ENCODE measurements around the gene CEP85L. TPM values are rescaled to one million over a fixed set of nuclear protein-coding genes. Genes with fewer than 3 reads are reported as not detected.

The CEP85L gene
- total and polyA plus RNA-seq, 2 of the 13 experiments (the other 11 are each of a cell fraction or from before 2014, with no cell fraction given), result 0.44 to 1.7 TPM

DNA sequence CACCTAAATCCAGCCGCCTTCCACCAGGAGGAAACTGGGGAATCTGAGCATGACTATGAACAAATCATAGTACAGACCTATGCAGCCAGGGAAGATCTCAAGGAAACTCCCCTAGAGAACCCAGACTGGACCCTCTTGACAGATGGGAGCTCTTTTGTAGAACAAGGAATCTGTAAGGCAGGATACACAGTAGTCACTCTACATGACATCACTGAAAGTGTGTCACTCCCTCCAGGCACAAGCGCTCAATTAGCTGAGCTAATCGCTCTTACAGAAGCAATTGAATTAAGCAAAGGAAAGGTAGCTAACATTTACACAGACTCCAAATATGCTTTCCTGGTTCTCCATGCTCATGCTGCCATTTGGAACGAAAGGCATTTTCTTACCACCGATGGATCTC, 66.5 kb downstream of the CEP85L start:
- BruUV-seq (replicated peaks), result no TSS peak
- no peaks in the 10 kb centered on the region for H3K9me3 ChIP-seq (ENCODE audit: low read length)
- ATAC-seq (no peak), DNase-seq (ENCODE audit: low spot score) (no peak), FAIRE-seq (no peak)
- no peak overlapping the region for H3K4me3 ChIP-seq (replicated peaks in 1 of 3; ENCODE audit: insufficient read depth in 1 of 3, low read depth in 2 of 3, low read length in 3 of 3)
- H3K36me3 ChIP-seq (replicated peaks in 1 of 2; ENCODE audit: control insufficient read depth in 1 of 2, insufficient read depth in 2 of 2, low read length in 2 of 2), result no peaks in the 10 kb centered on the region
- CTCF ChIA-PET (ENCODE audit: low intra/inter-chr PET ratio, low total read pairs), result no interaction called here
- POLR2A ChIA-PET, result no interaction called here
- H3K9ac ChIP-seq (ENCODE audit: insufficient read depth, low read depth, low read length), result no peak overlapping the region
- no peaks in the 10 kb centered on the region for H3K4me1 ChIP-seq (ENCODE audit: insufficient read depth, low read length)
- TF ChIP-seq SCMH1 (CRISPR knock-in tag; IDR thresholded peaks at IDR 0.05; ENCODE audit: borderline replicate concordance), result no peak
- TF ChIP-seq ZNF83 (CRISPR knock-in tag; IDR thresholded peaks at IDR 0.05; ENCODE audit: borderline replicate concordance), result no peak
- TF ChIP-seq IRF1 (CRISPR knock-in tag; IDR thresholded peaks at IDR 0.05; ENCODE audit: low read depth), result no peak
- TF ChIP-seq, protein P1, sequence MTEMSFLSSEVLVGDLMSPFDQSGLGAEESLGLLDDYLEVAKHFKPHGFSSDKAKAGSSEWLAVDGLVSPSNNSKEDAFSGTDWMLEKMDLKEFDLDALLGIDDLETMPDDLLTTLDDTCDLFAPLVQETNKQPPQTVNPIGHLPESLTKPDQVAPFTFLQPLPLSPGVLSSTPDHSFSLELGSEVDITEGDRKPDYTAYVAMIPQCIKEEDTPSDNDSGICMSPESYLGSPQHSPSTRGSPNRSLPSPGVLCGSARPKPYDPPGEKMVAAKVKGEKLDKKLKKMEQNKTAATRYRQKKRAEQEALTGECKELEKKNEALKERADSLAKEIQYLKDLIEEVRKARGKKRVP (CRISPR knock-in tag; IDR thresholded peaks at IDR 0.05), result no peak
- TF ChIP-seq KDM2A (CRISPR knock-in tag; IDR thresholded peaks at IDR 0.05; ENCODE audit: borderline replicate concordance, low read depth), result no peak
- no peak for TF ChIP-seq HDAC2 (CRISPR knock-in tag; IDR thresholded peaks at IDR 0.05)
- TF ChIP-seq, protein P2, sequence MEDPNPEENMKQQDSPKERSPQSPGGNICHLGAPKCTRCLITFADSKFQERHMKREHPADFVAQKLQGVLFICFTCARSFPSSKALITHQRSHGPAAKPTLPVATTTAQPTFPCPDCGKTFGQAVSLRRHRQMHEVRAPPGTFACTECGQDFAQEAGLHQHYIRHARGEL (CRISPR knock-in tag; IDR thresholded peaks at IDR 0.05), result no peak
- TF ChIP-seq, protein P3, sequence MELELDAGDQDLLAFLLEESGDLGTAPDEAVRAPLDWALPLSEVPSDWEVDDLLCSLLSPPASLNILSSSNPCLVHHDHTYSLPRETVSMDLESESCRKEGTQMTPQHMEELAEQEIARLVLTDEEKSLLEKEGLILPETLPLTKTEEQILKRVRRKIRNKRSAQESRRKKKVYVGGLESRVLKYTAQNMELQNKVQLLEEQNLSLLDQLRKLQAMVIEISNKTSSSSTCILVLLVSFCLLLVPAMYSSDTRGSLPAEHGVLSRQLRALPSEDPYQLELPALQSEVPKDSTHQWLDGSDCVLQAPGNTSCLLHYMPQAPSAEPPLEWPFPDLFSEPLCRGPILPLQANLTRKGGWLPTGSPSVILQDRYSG (CRISPR knock-in tag; IDR thresholded peaks at IDR 0.05), result no peak
- TF ChIP-seq JDP2 (CRISPR knock-in tag; IDR thresholded peaks at IDR 0.05; ENCODE audit: borderline replicate concordance), result no peak
- TF ChIP-seq PBX3 (CRISPR knock-in tag; IDR thresholded peaks at IDR 0.05; ENCODE audit: borderline replicate concordance), result no peak
- TF ChIP-seq, protein P4, sequence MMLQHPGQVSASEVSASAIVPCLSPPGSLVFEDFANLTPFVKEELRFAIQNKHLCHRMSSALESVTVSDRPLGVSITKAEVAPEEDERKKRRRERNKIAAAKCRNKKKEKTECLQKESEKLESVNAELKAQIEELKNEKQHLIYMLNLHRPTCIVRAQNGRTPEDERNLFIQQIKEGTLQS (CRISPR knock-in tag; IDR thresholded peaks at IDR 0.05), result no peak
- TF ChIP-seq ZNF17 (CRISPR knock-in tag; IDR thresholded peaks at IDR 0.05), result no peak
- TF ChIP-seq HDAC1 (CRISPR knock-in tag; IDR thresholded peaks at IDR 0.05), result no peak
- TF ChIP-seq FOSL1 (CRISPR knock-in tag; IDR thresholded peaks at IDR 0.05; ENCODE audit: borderline replicate concordance), result no peak
- TF ChIP-seq ARID4A (CRISPR knock-in tag; IDR thresholded peaks at IDR 0.05; ENCODE audit: borderline replicate concordance), result no peak
- no peak for TF ChIP-seq ZNF235 (CRISPR knock-in tag; IDR thresholded peaks at IDR 0.05; ENCODE audit: borderline replicate concordance)
- no peaks in the 10 kb centered on the region; a peak in 1 of 5 replicates for H3K27me3 ChIP-seq (ENCODE audit: control insufficient read depth in 1 of 2, insufficient read depth in 2 of 2, low read length in 2 of 2)
- H3K4me2 ChIP-seq (ENCODE audit: low read depth, low read length), result no peak overlapping the region
- no peak overlapping the region for H3K27ac ChIP-seq (ENCODE audit: extremely low read length, insufficient read depth, low read length)
- intact Hi-C loops (cut with micrococcal nuclease; ENCODE audit: unreplicated experiment), result loop anchor here (10.0 kb wide), 1 partner anchor 1130 kb away; no protein-coding TSS in a partner anchor
- H2AFZ ChIP-seq (ENCODE audit: low read length), result no peak overlapping the region
- in situ Hi-C loops (cut with HindIII; ENCODE audit: extremely low pct_ligation_motif_present, low pct_unique_long_range_greater_than_20kb), result loop anchor here (25.0 kb wide), 2 partner anchors 598 to 748 kb away; no protein-coding TSS in a partner anchor
- WGBS (ENCODE audit: low lambda C conversion rate), result 69% methylated on average over 5 of the region's 5 CpGs
- no peaks in the 10 kb centered on the region for H3K79me2 ChIP-seq (ENCODE audit: insufficient read depth, low read length)
- no peaks in the 10 kb centered on the region for H4K20me1 ChIP-seq (ENCODE audit: insufficient read depth, low read length)

Measured in HepG2 (cell line).